GM21619 (cell line): ENCODE data around the gene STMN3.
"Not testable (repeated sequence)": the region's sequence is repeated elsewhere in the genome, so short reads cannot be mapped to it uniquely, and the experiment has no call there.

Experiments used
- ATAC-seq: cut with Tn5 transposase; IDR thresholded peaks from one replicate; pipeline ENCODE4 v1.9.1; 2021; ENCODE audit not compliant: unreplicated experiment

Gene STMN3

DNA sequence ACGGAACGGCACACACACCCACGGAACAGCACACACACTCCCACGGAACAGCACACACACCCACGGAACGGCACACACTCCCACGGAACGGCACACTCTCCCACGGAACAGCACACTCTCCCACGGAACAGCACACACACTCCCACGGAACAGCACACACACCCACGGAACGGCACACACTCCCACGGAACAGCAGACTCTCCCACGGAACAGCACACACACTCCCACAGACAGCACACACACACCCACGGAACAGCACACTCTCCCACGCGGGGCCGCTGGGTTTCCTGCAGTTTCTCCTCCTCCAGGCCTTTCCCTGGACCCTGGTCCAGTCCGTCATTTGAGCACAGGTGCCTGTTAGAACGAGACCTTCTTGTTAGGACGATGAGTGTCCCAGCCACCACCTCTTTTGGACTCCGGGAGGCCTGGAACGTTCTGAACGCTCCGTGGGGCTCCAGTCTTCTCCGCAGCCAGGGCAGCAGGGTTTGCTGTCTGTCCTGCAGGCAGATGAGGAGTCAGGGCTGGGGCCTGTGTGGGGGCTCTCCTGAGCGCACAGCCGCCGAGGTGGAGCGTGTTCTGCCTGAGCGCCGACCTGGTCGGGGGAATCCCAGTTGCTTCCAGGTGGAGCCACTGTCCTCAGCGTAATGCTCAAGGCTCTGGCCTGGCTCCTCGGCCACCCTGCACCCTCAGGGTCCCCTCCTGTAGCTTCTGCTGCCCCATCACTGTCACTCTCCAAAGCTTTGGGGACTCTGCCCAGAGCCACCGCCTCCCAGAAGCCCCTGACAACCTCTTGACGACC lies 25.6 kb upstream of the STMN3 start:
- ATAC-seq: no peak

DNA sequence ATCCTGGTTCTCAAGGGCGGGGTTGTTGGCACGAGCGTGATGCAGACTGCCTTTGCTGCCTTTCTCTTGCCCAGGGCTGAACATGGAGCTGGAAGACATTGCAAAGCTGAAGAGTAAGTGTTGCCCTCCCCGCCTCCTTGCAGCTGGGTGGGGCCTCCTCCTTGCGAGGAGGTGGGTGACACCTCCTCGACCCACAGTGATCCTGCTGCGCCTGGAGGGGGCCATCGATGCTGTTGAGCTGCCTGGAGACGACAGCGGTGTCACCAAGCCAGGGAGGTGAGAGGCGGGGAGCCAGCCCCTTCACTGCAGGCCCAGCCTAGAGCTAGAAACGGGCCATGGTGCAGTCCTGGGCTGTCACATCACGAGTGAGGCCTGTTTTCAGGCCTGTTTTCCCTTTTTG lies 24.8 kb upstream of the STMN3 start:
- no peak for ATAC-seq

DNA sequence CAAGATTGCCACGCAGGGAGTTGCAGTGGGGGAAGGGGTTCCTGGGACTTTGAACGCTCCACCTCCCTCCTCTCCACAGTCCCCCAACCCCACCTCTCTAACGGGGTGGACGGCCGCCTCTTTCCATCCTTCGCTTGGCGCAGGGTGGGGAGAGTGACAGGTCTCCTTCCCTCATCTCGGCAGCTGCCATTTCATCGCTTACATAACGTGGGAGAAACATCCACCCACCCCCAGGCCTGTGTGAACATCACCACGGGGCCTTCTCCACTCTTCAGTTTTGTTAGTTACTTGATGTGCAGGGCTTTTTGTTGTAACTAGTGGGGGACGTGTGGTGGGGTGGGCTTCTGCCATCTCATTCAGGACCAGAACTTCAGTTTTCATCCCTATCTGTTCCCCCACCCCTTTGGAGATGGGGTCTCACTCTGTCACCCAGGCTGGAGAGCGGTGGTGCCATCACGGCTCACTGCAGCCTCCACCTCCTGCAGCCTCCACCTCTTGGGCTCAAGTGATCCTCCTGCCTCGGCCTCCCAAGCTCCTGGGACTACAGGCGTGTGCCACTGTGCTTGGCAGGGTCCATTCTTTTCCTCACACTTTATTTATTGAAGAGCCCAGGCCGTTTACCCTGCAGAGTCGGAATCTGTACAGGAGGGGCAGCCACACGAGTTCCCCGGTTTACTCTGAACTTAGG lies 22.6 kb upstream of the STMN3 start:
- ATAC-seq: no peak

DNA sequence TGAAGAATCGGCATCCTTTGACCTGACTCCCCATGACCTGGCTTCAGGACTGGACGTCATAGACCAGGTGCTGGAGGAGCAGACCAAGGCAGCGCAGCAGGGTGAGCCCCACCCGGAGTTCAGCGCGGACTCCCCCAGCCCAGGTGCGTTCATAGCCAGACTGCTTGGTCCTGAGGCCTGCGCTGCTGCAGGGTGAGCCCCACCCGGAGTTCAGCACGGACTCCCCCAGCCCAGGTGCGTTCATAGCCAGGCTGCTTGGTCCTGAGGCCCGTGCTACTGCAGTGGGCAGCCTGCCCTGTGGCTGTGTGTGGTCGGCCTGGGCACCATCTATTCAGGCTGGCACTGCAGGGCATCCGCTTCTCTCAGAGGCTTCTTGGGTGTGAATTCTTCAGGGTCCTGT lies 20.7 kb upstream of the STMN3 start:
- ATAC-seq: no peak

DNA sequence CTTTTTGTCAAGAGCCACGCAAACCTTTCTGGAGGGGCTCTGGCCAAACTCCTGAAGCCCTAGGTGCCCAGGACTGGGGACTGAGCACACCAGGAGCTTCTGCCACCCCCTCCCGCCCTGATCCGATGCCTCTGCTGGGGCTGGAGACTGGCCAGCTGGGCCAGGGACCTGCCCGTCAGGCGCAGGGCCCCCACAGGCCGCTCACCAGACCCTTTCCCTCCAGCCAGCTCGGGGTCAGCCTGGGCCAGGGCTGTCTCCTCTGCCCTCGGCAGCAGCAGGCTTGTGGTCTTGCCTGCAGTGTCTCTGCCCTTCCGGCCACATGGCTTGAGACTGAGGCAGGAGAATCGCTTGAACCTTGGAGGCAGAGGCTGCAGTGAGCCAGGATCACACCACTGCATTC lies 19.4 kb upstream of the STMN3 start:
- no peak for ATAC-seq

DNA sequence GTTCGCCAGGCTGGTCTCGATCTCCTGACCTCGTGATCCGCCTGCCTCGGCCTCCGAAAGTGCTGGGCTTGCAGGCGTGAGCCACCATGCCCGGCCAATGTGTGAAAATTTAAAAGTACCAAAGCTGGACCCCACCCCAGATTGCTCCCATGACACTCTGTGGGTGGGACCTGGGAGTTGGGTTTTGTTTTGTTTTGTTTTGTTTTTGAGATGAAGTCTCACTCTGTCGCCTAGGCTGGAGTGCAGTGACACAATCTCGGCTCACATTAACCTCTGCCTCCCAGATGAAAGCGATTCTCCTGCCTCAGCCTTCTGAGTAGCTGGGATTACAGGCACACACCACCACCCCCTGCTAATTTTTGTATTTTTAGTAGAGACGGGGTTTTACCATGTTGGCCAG lies 18.5 kb upstream of the STMN3 start:
- ATAC-seq: not testable (repeated sequence)

DNA sequence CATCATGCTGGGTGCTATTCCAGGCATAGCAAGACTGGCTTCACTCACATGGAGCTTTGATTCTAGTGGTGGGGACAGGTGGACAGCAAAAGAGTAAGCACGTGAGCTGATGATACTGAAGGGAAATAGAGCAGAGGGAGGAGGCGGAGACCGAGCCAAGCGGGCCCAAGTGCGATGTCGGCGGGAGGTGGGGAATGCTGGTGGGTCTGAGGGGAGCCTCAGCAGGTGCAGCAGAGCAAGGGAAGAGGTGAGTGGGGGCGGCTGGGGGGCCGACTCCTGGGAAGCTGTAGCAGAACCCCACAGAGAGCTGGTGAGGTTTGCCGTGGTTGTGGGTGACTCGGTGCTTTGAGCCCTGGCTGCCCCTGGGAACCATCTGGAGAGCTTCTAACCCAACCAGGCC lies 15.1 kb upstream of the STMN3 start:
- no peak for ATAC-seq

DNA sequence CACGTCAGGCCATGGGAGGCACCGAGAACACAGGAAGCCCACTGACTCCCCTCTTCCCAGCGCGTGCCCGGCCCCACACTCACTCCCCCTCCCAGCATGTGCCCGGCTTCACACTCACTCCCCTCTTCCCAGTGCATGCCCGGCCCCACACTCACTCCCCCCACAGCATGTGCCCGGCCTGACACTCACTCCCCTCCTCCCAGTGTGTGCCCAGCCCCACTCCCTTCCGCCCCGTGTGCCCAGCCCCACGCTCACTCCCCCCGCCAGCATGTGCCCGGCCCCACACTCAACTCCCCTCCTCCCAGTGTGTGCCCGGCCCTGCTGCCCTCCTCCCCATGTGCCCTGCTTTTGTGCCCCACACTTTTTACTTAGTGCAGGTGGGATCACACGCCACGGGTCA lies 14.6 kb upstream of the STMN3 start:
- ATAC-seq: no peak

DNA sequence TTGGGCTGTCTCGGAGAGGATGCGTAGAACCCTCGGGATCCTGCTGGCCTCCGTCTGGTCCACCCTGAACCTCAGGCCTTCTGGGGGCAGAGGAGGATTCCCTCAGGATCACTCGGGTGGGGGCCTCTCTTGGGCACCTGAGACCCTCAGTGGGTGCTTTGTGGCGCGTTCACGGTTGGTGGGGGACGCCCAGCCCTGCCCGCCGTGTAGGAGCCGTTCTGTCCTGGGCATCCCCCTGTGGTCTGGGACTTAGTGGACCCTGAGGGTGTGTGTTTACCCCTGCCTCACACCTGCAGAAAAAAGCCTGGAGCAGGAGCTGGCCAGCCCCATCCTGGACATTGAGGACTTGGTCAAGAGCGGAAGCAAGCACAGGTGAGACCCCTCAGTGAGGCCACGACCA lies 12.5 kb upstream of the STMN3 start:
- ATAC-seq: no peak

DNA sequence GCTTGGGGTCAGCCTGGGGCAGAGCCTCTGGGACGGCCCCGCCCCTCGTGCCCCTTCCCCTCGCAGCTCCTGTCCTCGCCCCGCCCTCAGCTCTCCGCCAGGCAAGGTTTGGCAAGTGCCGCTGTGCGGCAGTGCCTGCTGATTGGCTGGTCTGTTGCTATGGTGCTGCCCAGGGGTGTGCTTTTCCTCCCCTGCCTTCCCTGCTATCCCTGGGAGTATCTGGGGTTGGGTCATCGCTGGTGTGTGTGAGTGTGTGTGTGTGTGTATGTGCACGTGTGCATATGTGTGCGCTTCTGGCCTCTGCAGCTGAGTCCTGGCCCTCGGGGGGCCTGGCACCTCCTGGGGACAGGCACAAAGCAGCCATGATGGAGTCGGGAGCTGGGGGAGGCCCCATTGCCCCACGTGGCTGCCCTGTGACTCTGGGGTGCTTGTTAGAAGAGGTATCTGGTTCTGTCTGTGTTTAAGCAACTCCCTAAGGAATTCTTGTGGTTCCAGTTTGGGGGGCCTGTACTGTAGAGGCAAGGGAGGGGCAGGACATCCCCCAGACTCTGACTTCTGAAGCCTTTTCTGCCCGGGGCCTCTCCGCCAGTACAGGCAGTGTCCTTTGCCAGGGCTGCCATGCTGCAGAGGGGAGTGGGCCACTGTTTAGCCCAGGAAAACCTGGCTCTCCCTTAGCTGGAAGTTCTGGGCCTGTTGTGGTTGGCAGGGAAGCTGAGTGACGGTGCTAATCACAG lies 11.8 kb upstream of the STMN3 start:
- ATAC-seq: no peak

DNA sequence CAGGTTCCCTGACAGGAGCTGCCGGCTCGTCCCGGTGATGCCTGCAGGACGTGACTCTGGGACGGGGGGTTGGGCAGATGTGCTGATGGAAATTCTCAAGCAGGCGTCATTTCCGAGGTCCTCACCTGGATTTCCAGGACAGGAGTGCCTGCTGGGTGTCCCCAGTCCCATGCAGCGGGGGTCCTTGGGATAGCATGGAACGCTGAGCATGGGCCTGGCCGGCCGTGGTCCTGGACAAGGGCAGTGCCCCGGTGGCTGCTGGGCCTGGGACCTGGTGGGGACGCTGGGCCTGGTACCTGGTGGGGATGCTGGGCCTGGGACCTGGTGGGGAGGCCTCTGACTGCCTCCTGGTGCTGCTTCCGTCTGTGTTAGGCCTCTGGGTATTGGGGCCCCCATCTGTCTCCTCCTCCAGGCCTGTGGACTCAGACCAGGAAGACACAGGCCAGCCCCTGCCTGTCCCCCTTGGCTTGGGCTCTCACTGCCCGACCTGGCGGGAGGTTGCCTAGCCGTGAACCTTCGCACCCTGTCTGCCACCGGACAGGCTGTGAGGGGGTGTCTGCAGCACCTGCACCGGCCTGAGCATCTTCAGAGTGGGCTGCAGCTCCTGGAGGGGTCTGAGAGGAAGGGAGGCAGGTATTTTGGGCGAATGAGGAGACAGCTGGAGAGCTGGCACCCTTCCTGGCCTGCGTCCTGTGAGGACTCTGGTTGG lies 11.1 kb upstream of the STMN3 start:
- ATAC-seq: no peak

DNA sequence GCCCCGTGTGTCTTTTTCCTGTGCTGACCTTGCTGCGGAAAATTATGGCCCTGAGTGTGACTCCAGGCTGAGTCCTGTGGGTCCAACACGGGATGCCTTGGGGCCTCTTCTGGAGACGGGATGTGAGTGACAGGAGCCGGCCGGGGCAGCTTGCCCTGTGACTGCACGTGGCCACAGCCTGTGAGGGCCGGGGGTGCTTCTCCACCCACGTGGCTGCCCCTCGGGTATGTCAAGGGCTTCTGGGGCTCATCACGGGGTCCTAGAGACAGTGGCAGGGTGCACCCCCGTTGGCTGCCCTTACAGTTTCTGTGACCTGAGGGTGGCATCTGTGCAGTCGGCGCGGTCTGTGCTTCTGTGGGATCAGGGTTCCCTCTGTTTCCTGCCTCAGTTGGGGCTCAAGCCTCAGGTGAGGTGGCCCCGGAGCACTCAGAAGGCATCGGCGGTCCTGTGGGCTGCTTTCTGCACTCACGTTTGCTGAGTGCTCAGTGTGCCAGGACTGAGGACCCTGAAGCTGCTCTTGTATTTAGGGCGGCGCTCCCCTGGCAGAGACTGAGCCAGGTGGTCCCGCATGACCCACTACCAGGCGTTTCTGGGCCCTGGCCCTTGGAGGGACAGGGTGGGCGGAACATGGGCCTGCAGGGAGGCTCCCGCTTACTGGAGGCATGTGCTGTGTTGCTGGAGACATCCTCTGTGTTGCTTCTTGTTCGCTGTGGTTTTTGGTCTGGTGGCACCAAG lies 10.3 kb upstream of the STMN3 start:
- ATAC-seq: no peak

DNA sequence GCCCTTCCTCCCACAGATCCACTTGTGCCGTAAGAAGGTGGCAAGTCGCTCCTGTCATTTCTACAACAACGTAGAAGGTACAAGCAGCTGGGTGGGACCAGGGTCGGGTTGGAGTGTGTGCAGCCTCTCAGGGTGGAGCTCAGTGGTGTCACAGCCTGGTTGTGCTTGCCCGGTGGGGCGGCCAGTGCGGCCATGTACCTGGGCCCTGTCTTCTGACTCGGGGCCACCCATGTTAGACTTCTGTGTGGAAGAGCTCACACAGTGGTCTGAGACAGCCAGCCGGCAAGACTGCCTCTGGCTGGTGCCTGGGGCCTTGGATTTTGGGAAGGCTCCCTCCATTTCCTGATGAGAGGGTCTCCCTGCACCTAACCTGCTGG lies 9.6 kb upstream of the STMN3 start:
- ATAC-seq: no peak

DNA sequence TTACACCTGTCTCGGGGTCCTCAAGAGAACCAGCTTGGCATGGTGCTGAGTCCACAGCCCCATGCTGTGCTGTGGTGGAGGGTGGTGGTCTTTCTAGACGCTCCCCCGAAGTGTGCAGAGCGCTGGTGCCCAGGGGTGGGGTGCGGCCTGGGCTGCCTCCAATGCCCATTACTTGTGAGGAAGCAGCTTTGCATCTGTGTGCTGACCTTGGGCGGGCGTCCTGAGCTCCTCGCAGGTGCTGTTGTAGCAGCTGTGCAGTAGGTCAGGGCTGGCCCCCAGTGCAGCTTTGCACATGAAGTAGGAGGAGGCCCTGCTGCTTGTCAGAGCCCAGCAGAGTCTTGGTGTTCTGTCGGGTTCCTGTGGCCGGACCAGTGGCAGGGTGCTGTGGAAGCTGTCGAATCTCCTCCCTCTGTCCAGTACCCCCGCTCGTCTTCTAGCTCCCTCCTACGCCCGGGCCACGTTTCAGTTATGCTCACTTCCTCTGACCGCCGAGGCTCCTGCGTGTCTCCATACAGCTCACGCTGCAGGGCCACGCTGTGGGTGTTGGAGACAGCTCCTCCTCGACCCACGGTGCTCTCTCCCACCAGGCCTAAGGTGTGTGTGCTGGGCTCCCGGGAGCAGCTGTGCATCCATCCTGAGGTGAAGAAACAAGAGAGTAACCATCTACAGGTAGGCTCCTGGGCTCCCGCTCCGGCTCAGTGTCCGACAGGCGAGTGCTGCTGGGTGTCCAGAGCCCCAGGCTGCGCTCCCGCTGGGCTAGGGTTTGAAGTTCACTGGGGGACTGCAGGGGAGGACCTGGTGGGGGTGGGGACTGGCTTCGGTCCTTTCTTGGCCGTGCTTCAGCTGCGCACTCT lies 9.0 kb upstream of the STMN3 start:
- ATAC-seq: no peak

DNA sequence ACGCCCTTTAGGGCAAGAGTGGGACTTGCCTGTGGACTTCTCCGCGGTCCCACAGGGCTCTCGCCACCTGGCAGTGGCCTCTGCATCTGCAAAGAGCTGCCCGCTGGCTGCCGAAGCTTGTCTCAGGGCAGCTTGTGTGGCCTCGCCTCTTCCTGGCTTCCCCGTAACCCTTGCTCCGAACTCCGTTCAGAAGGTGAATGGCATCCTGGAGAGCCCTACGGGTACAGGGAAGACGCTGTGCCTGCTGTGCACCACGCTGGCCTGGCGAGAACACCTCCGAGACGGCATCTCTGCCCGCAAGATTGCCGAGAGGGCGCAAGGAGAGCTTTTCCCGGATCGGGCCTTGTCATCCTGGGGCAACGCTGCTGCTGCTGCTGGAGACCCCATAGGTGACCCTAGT lies 7.9 kb upstream of the STMN3 start:
- ATAC-seq: no peak

DNA sequence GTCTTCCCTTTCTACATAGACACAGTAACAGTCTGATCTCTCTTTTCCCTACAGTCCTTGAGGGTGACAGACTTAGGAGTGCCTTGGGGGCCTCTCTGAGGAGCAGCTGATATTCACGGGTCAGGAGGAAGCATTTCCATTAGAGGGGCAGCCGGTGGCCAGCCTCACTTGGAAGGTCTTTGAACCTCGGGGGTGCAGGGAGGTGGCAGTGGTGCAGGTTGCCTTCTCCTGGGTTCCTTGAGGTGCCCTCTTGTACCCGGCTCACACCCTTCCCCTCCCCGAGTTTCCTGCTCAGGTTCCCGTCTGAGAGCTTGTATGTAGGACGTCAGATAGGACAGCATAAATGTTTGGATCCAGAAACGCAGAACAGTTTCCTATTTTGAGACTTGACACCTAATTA lies 7.4 kb upstream of the STMN3 start:
- no peak for ATAC-seq

DNA sequence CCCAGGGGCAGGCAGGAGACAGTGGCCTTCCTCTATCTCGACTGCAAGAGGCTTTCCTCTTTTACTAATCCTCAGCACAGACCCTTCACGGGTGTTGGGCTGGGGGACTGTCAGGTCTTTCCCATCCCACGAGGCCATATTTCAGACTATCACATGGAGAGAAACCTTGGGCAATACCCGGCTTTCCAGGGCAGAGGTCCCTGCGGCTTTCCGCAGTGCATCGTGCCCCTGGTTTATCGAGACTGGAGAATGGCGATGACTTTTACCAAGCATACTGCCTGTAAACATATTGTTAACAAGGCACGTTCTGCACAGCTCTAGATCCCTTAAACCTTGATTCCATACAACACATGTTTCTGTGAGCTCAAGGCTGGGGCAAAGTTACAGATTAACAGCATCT lies 7.0 kb upstream of the STMN3 start:
- not testable (repeated sequence) for ATAC-seq

DNA sequence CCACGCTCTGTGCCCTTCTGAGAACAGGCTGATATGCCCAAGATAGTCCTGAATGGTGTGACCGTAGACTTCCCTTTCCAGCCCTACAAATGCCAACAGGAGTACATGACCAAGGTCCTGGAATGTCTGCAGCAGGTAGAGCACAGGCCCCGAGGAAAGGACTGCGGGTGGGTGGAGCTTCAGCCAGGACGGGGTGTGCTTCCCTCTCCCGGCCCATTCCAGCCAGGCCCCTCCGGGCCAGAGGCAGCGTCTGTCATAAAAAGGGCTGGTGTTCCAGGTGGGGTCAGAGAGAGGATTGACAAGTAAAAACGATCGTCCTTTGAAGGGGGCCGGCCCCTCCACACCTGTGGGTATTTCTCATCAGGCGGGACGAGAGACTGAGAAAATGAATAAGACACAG lies 6.1 kb upstream of the STMN3 start:
- no peak for ATAC-seq

DNA sequence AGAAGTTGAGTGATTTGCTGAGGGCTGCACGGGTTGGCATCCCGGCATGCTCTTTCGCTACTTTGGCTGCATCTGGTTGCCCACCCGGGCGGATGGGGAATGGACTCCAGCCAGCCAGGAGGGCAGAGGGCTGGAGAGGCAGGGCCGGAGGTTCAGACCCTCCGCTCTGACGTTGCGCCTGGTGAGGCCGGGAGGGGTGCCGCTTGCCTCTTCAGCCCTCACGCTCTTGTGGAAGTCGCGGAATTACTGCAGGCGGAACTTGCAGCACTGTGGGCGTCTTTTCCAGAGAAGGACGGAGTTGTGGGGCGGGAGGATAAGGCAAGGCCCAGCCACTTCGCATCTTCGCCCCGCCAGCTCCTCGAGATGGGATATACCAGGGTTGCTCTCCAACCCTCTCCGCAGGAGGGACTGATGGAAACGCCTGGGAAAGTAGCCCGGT lies 5.5 kb upstream of the STMN3 start:
- ATAC-seq: peak; percentile 22
